ENCODE measurements around the gene SNAP29.

DNA sequence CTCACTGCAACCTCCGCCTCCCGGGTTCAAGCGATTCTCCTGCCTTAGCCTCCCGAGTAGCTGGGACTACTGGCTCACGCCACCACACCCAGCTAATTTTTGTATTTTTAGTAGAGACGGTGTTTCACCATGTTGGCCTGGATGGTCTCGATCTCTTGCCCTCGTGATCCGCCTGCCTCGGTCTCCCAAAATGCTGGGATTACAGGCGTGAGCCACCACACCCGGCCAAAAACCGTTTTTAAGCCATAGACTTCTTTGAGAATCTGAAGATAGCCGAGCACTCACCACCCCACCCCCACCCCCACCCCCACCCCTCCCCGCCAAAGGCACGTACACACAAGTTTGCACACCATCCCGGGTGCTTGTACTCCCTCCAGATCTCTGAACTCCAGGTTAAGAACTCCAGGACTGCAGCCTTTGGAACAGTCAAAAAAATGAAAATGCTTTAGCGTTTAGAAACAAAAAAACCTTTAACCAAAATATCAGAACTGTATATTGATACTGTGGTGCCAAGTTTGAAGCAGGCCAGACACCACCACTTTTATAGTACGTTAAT lies 59.9 kb downstream of the SNAP29 start:
- TF ChIP-seq POLR2A (IDR thresholded peaks at IDR 0.05), result no peak
- TF ChIP-seq CTCF (IDR thresholded peaks at IDR 0.05), result no peak
- no peak for TF ChIP-seq EP300 (IDR thresholded peaks at IDR 0.05)
- no peak for TF ChIP-seq POLR2AphosphoS5 (IDR thresholded peaks at IDR 0.05)
